HepG2 (cell line): ENCODE results near the gene MBD4. TPM values are rescaled to one million over a fixed set of nuclear protein-coding genes. Genes with fewer than 3 reads are reported as not detected.

Experiments
- AKNA ChIP-seq: sonication (generic); formaldehyde crosslinking; IDR thresholded peaks from 2 replicates; pipeline ENCODE4 v1.4.0; 2020; ENCODE audit warnings: missing genetic modification reagents, borderline replicate concordance
- ARNT2 ChIP-seq: sonication (generic); formaldehyde crosslinking; IDR thresholded peaks from 2 replicates; pipeline ENCODE4 v1.8.0; 2022; ENCODE audit warnings: mild to moderate bottlenecking, low read depth, missing genetic modification reagents, moderate library complexity
- ATM ChIP-seq: fragments of 450-650 bp; IDR thresholded peaks from 2 replicates; pipeline ENCODE4 v1.7.1; 2017; ENCODE audit warnings: mild to moderate bottlenecking, borderline replicate concordance
- CERS6 ChIP-seq: sonication (generic); formaldehyde crosslinking; IDR thresholded peaks from 2 replicates; pipeline ENCODE4 v1.5.0; 2020; ENCODE audit warnings: missing genetic modification reagents
- LRRFIP1 ChIP-seq: sonication (generic); formaldehyde crosslinking; conservative IDR thresholded peaks from 2 replicates; pipeline ENCODE4 v1.4.0; 2020; ENCODE audit warnings: missing genetic modification reagents
- MAFF ChIP-seq: IDR thresholded peaks from 2 replicates; pipeline ENCODE4 v1.6.1; 2011; ENCODE audit warnings: low read depth, low read length, improper control_type of control experiment
- TIGD3 ChIP-seq: sonication (generic); formaldehyde crosslinking; IDR thresholded peaks from 2 replicates; pipeline ENCODE4 v1.5.1; 2020; ENCODE audit warnings: mild to moderate bottlenecking, missing genetic modification reagents, borderline replicate concordance
- TOPORS ChIP-seq: sonication (generic); formaldehyde crosslinking; IDR thresholded peaks from 2 replicates; pipeline ENCODE4 v1.8.0; 2023; ENCODE audit warnings: mild to moderate bottlenecking, missing genetic modification reagents
- ZBTB10 ChIP-seq: sonication (generic); formaldehyde crosslinking; IDR thresholded peaks from 2 replicates; pipeline ENCODE4 v1.4.0; 2020; ENCODE audit warnings: missing genetic modification reagents, borderline replicate concordance
- ZBTB26 ChIP-seq: IDR thresholded peaks from 2 replicates; pipeline ENCODE4 v1.6.1; 2016; ENCODE audit warnings: missing compliant biosample characterization, missing genetic modification reagents, borderline replicate concordance
- ZNF496 ChIP-seq: sonication (generic); formaldehyde crosslinking; IDR thresholded peaks from 2 replicates; pipeline ENCODE4 v1.8.1; 2023; ENCODE audit warnings: mild to moderate bottlenecking, moderate library complexity, missing genetic modification reagents; ENCODE audit not compliant: insufficient replicate concordance
- ZNF547 ChIP-seq: sonication (generic); formaldehyde crosslinking; IDR thresholded peaks from 2 replicates; pipeline ENCODE4 v1.5.1; 2020; ENCODE audit warnings: mild to moderate bottlenecking, missing genetic modification reagents
- ZSCAN12 ChIP-seq: sonication (generic); formaldehyde crosslinking; IDR thresholded peaks from 2 replicates; pipeline ENCODE4 v1.9.0; 2021; ENCODE audit warnings: mild to moderate bottlenecking, missing genetic modification reagents
- polyA plus RNA-seq, 8 experiments: library from polyadenylated mRNA; depleted of rRNA in 3 of 8; stranded (reverse) in 7 of 8; unstranded in 1 of 8; fragments of >200 nt; fragmentation: Illumina TruSeq in 4 of 8; extraction: Trizol in 4 of 8; gene quantifications; 2 replicates each; pipeline versions ENCODE4 v1.2.1 to v1.2.3, GENCODE V29; 2011 to 2016; ENCODE audit warnings: low read depth in 4 of 8, missing spikeins in 1 of 8, mixed read lengths in 1 of 8; ENCODE audit not compliant: insufficient read depth in 1 of 8
- total RNA-seq, 5 experiments: library from RNA; depleted of rRNA; stranded (reverse); fragments of >200 nt; fragmentation: Illumina TruSeq; extraction: Trizol; gene quantifications; 2 replicates each; pipeline ENCODE4 v1.2.3, GENCODE V29; 2016; ENCODE audit warnings: low read depth in 1 of 5

Gene MBD4
- total and polyA plus RNA-seq, 2 of the 13 experiments (the other 11 are each of a cell fraction or from before 2014, with no cell fraction given), result 14.9 to 25.3 TPM

GRCh38 chr3:129432671-129433070, 7.1 kb downstream of the MBD4 start (continued):
- TF ChIP-seq AKNA (CRISPR knock-in tag) (no peak), LRRFIP1 (CRISPR knock-in tag) (no peak), CERS6 (CRISPR knock-in tag) (no peak), TOPORS (CRISPR knock-in tag) (no peak), ZBTB10 (CRISPR knock-in tag) (no peak), TIGD3 (CRISPR knock-in tag) (no peak), MAFF (no peak), ZSCAN12 (CRISPR knock-in tag) (no peak), ATM (no peak), ZBTB26 (CRISPR knock-in tag) (no peak), ZNF547 (CRISPR knock-in tag) (no peak), ARNT2 (CRISPR knock-in tag) (no peak), ZNF496 (CRISPR knock-in tag) (no peak)
